ENCODE measurements around the gene CCDC158.

The CCDC158 gene

DNA sequence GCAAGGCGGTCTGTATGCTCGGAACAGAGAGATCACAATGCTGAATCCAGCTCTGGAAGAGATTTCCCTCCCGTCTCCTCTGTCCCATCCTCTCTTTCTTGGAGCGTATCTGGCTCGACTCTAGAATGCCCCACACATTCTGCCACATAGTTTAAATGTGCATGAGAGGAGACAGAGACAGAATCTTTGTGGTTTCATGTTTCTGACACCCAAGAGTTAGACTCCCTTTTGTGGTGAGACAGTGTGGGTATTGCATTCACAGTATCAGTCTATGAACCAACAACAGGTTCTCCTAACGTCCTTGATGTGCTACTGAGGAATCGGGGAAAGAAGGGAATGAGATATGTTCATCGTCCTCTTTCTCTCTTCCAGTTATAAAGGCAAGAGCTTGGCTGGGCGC lies 144.1 kb downstream of the CCDC158 start:
- Mint-ChIP-seq H3K36me3 (ENCODE audit: low read depth) (no peaks in the 10 kb centered on the region), H3K4me1 (ENCODE audit: low read depth) (no peaks in the 10 kb centered on the region), H3K4me3 (no peak overlapping the region), H3K27me3 (peaks cover 9% of the 10 kb centered on the region), H3K9me3 (no peaks in the 10 kb centered on the region), H3K27ac (no peak overlapping the region)

DNA sequence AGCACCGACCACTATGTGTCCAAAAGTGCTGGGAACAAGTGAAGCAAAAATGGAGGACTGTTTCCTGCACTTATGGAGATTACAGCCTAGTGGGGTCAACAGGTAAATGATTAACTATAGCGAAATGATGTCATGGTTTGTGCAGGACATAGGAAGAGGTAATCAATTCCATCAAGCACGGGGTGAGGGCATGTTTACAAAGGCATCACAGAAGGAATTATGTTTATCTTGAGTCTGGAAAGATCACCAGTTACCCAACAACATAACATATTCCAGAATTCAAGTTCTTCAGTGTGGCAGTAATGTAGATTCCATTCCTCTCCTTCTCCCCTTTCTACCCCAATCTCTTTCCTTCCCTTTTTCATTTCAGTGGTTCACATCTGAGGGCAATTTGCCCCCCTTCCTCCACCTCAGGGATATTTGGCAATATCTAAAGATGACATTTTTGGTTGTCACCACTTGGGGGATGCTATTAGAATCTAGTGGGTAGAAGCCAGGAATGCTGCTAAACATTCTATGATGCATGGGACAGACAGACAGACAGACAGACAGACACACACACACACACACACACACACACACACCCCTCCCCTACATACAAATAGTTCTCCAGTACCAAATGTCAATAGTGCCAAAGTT lies 145.3 kb downstream of the CCDC158 start:
- no peaks in the 10 kb centered on the region for H3K36me3 Mint-ChIP-seq (ENCODE audit: low read depth)
- no peaks in the 10 kb centered on the region for H3K9me3 Mint-ChIP-seq
- H3K4me3 Mint-ChIP-seq = no peak overlapping the region
- H3K4me1 Mint-ChIP-seq (ENCODE audit: low read depth) = no peaks in the 10 kb centered on the region
- no peak overlapping the region for H3K27ac Mint-ChIP-seq
- peaks cover 9% of the 10 kb centered on the region for H3K27me3 Mint-ChIP-seq

DNA sequence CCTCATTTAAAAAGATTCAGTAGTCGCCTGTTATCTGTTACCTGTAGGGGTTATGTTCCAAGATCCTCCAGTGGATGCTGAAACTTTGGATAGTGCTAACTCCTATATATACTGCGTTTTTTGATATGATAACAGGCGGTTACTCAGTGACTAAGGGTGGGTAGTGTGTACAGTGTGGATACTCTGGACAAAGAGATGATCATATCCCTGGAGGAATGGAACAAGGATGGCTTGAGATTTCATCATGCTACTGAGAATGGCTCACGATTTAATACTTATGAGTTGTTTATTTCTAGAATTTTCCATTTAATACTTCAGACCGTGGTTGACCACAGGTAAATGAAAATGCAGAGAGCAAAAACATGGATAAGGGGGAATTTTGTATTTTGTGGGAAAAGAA lies 147.9 kb downstream of the CCDC158 start:
- Mint-ChIP-seq H3K9me3 (no peaks in the 10 kb centered on the region), H3K4me1 (ENCODE audit: low read depth) (no peaks in the 10 kb centered on the region), H3K4me3 (no peak overlapping the region), H3K27ac (no peak overlapping the region), H3K36me3 (ENCODE audit: low read depth) (no peaks in the 10 kb centered on the region), H3K27me3 (peaks cover 9% of the 10 kb centered on the region)

DNA sequence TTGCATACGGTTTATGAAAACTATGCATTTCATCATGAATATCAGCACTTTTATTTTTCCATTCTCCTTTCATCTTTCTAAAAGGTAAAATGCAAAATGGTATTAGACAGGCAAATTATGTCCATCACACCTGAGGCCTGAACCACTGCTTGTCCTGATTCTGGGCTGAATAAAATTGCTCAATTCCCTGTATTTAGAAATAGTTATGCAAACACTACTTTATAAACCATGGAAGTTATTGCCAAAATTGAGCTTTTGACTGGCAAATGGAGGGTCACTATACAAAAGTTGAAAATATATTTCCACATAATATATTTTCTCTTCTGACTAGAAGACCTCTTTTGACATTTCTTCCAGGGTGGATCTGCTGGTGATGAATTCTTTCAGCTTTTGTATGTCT lies 148.4 kb downstream of the CCDC158 start:
- no peaks in the 10 kb centered on the region for H3K4me1 Mint-ChIP-seq (ENCODE audit: low read depth)
- H3K27ac Mint-ChIP-seq = no peak overlapping the region
- H3K9me3 Mint-ChIP-seq = no peaks in the 10 kb centered on the region
- H3K36me3 Mint-ChIP-seq (ENCODE audit: low read depth) = no peaks in the 10 kb centered on the region
- no peak overlapping the region for H3K4me3 Mint-ChIP-seq
- H3K27me3 Mint-ChIP-seq = peaks cover 9% of the 10 kb centered on the region

DNA sequence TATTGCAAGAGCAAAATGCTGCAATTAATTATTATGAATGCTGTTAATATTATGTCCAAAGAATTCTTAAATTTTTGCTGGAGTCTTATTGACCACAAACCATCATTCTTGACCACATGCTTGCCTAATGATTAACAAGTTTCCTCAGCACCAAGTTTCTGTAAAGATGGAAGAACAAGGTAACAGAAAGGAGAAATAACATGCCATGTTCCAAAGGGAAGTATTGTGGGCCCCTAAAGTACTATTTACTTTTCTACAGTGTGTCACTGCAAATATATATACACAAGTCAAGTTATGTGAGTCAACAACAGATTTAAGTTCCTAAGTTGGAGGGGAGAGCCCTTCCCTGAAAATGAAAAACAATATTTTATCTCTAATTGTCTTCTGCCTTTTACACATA lies 148.9 kb downstream of the CCDC158 start:
- H3K9me3 Mint-ChIP-seq = no peaks in the 10 kb centered on the region
- H3K36me3 Mint-ChIP-seq (ENCODE audit: low read depth) = no peaks in the 10 kb centered on the region
- H3K27ac Mint-ChIP-seq = no peak overlapping the region
- peaks cover 9% of the 10 kb centered on the region for H3K27me3 Mint-ChIP-seq
- H3K4me3 Mint-ChIP-seq = no peak overlapping the region
- no peaks in the 10 kb centered on the region for H3K4me1 Mint-ChIP-seq (ENCODE audit: low read depth)

DNA sequence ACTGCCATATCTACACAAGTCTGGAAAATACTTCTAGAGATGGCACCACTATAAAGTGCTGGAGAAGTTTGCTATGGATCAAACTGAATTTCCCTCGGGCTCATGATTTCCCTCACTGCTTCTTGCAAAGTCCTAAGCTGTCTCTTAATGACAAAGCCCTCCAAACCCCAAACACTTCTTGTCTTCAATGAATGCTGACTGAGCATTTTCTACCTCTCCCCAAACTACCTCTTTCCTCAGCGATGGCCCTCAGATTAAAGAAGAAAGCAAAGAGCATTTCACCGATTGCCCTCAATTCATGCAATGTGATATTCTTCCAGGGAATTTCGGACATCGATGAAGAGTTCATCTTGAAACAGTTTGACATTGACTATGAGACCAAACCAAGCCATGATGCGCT lies 149.7 kb downstream of the CCDC158 start:
- H3K36me3 Mint-ChIP-seq (ENCODE audit: low read depth) = no peaks in the 10 kb centered on the region
- H3K27me3 Mint-ChIP-seq = peaks cover 8% of the 10 kb centered on the region
- no peak overlapping the region for H3K4me3 Mint-ChIP-seq
- no peaks in the 10 kb centered on the region for H3K9me3 Mint-ChIP-seq
- no peaks in the 10 kb centered on the region for H3K4me1 Mint-ChIP-seq (ENCODE audit: low read depth)
- H3K27ac Mint-ChIP-seq = no peak overlapping the region

DNA sequence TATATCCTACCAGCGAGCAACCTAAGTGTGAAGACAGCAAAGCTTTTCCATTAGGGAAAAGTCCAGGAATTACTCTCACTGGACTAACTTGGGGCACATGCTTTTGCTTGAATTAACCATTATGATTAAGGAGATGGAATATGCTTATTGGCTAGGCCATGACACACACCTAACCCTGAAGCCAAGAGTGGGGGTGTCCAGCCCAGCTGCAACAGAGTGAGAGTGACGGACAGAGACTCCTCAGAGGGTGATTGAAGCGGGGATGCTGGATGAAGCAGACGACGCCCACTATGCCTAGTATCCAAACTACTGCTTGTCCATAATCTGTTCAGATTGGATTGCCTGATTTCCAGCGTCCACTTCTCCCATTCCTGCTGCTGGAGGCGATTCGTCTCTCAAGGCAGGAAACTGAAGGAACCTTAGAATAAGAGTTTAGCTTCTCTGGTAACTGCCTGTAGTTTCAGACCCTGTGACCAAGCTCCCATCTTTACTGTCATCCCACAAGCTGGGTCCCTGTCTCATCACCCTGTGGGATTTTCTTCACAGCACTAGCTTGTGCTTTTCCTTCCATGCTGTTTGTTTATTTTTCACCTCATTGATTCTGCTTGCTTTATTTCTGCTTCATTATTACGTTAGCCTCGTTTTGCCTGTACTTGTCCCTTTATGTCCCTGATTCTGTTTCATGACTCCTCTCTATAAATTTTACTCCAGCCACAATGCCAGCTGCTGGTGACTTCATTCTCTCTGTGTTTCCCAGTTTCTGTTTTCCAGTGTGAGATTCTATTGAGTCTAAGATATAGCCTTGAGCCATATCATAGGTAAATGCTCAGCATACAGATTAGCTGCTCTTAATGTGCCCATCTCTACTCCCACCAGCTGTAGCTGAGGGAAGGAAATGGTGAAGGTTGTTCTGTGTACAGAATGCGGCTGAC lies 150.4 kb downstream of the CCDC158 start:
- H3K36me3 Mint-ChIP-seq (ENCODE audit: low read depth) = no peaks in the 10 kb centered on the region
- H3K4me3 Mint-ChIP-seq = no peak overlapping the region
- no peak overlapping the region for H3K27ac Mint-ChIP-seq
- H3K4me1 Mint-ChIP-seq (ENCODE audit: low read depth) = no peaks in the 10 kb centered on the region
- no peaks in the 10 kb centered on the region for H3K9me3 Mint-ChIP-seq
- peaks cover 4% of the 10 kb centered on the region for H3K27me3 Mint-ChIP-seq

DNA sequence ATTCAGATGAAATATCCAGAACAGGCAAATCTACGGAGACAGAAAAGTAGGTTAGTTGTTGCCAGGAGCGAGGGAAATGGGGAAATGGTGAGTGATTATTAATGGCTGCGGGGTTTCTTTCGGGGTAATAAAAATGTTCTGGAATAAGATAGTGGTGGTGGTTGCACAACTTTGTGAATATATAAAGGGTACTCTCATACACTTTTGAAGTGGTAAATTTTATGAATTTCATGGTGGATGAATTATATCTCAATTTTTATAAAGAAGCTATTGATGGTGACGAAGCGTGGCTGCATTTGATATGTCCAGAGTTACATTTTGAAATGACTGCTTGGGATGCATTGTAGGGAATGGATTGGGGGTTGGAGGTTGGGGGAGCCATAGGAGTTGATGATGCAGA lies 153.1 kb downstream of the CCDC158 start:
- no peak overlapping the region for H3K27ac Mint-ChIP-seq

DNA sequence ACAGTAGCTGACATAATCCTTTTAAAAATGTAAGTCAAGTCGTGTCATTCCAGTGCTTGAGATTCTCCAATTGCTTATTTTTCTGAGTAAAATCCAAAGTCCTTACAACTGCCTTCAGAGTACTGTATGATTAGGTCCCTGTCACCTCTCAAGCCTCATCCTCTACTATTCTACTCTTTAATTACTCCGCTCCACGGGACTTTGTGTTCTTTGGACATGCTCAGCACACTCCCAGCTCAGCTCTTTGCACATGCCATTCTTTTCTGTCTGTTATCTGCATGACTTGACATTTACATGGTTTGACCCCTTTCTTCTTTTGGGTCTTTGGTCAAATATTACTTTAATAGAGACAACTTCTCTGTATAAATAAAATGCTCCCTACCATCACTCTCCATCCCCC lies 154.3 kb downstream of the CCDC158 start:
- Mint-ChIP-seq H3K27ac (no peak overlapping the region), H3K36me3 (ENCODE audit: low read depth) (no peaks in the 10 kb centered on the region), H3K27me3 (no peaks in the 10 kb centered on the region), H3K9me3 (no peaks in the 10 kb centered on the region), H3K4me1 (ENCODE audit: low read depth) (no peaks in the 10 kb centered on the region), H3K4me3 (no peak overlapping the region)

More for the DNA sequence above, 153.1 kb downstream of the CCDC158 start:
- no peaks in the 10 kb centered on the region for H3K27me3 Mint-ChIP-seq
- no peaks in the 10 kb centered on the region for H3K9me3 Mint-ChIP-seq
- no peak overlapping the region for H3K4me3 Mint-ChIP-seq
- H3K36me3 Mint-ChIP-seq (ENCODE audit: low read depth) = no peaks in the 10 kb centered on the region
- no peaks in the 10 kb centered on the region for H3K4me1 Mint-ChIP-seq (ENCODE audit: low read depth)

DNA sequence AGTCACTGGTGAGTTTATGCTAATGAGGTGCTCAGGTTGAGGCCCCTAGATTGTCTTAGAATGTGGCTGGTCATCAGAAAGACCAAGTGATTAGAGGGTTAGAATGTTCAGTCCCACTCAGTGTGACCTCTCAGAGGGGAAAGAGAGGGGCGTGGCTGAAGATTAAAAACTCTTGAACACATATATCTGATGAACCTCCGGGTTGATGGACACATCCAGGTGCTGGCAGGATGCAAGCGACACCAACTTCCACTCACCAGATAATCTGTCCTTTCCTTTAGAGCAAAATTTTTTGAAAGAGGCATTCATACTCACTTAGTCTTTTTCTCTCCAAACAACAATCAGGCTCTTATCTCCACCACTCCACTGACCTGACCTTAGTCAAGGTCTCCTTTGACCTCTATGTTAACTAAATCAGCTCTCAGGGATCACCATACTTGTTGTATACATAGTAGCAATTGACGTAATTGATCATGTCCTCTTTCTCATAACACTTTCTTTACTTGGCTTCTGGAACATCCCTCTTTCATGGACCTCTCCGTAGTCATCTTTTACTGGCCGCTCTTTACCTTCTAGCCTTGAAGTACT lies 155.2 kb downstream of the CCDC158 start:
- Mint-ChIP-seq H3K9me3 (no peaks in the 10 kb centered on the region), H3K4me3 (no peak overlapping the region), H3K27ac (no peak overlapping the region), H3K4me1 (ENCODE audit: low read depth) (no peaks in the 10 kb centered on the region), H3K27me3 (peaks cover 2% of the 10 kb centered on the region), H3K36me3 (ENCODE audit: low read depth) (no peaks in the 10 kb centered on the region)
